Activated effector memory CD4-positive, alpha-beta T cell treated with anti-CD3 and anti-CD28 coated beads, Interleukin-2, amount 50 U/mL, for 16 hours (primary cell): ENCODE data around the gene NDFIP2.

Experiments
- DNase-seq: peaks from one replicate; pipeline ENCODE4 v3.0.0-alpha.2; 2020

Gene NDFIP2

DNA sequence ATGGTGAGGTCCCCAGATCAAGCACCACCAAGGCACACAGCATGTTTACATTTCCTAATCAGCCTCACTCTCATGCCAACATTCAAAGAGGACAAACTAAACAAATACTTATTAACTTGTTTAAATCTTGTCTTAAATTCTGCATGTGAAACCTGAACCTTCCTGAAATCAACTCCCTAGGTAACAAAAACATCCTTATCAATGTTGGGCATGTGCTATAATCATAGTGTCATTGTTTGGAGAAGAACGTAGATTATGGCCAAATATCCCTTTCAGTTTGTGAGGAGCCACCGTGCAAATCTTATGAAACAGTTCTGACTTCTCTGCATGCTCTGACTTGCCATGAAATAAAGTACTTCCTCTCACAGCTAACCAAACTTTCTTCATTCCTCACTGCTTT lies 123.8 kb downstream of the NDFIP2 start:
- no peak for DNase-seq
